RPMI8226 (cell line): Measurements from ENCODE around the gene MAMDC4.
A peak's percentile ranks its signal among the peaks of the same experiment; 100 is the strongest.

Source experiments
- DNase-seq: peaks from one replicate; pipeline ENCODE4 v3.0.0-alpha.2; 2015

MAMDC4 gene

GRCh38 chr9:136849960-136850865 lies 1.9 kb upstream of the MAMDC4 start:
- DNase-seq = no peak

- DNase-seq = no peak
Measured at GRCh38 chr9:136850866-136851775, 1.0 kb upstream of the MAMDC4 start.

DNA sequence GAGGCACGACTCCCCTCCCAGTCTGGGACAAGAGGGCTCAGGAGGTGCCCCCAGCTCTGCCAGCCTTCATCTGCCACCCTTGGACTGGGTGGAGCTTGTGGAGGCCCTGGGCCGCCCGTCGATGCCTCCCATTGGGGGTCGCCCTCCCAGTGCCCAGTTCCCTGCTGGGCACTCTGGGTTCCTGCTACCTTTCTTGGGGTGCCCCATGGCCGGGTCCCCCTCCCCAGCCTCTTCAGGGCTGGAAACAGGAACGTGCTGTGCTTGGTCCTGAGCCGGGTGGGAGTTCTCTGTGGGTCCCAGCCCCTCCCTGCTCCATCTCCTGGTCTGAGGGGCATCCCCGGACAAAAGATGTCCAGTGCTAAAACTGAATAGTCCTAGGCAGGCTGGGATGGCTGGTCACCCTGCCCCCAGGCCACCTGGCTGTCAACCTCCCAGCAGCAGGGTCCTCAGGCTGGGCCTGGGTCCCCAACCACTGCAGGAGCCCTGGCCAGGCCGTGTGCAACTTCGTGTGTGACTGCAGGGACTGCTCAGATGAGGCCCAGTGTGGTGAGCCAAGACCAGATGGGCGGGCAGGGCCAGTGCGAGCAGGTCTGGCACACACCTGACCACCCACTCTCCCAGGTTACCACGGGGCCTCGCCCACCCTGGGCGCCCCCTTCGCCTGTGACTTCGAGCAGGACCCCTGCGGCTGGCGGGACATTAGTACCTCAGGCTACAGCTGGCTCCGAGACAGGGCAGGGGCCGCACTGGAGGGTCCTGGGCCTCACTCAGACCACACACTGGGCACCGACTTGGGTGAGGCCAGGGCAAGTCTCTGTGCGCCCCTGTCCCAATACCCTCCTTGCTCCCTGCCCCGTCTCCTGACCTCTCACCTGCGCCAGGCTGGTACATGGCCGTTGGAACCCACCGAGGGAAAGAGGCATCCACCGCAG lies 784 bp downstream of the MAMDC4 start:
- no peak for DNase-seq

GRCh38 chr9:136853596-136854112 lies 1.5 kb downstream of the MAMDC4 start:
- DNase-seq = peak; percentile 53

- DNase-seq = no peak
Measured at GRCh38 chr9:136854113-136854841, 2.1 kb downstream of the MAMDC4 start.

DNA sequence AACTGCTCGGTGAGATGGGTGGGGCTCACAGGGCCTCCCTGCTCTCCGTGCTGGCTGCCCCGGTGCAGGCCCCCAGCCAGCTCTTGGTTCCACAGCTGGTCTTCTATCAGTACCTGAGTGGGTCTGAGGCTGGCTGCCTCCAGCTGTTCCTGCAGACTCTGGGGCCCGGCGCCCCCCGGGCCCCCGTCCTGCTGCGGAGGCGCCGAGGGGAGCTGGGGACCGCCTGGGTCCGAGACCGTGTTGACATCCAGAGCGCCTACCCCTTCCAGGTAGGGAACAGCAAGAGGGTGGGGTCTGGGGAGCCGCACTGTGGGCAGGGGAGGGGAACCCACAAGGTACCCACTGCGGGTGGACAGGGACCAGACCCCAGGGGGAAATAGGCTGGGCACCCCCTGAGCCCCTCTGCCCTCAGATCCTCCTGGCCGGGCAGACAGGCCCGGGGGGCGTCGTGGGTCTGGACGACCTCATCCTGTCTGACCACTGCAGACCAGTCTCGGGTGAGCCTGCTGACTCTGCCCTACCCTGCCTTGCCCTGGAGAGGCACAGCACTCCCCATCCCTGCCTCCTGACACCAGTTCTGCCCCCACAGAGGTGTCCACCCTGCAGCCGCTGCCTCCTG lies 2.8 kb downstream of the MAMDC4 start:
- no peak for DNase-seq

DNA sequence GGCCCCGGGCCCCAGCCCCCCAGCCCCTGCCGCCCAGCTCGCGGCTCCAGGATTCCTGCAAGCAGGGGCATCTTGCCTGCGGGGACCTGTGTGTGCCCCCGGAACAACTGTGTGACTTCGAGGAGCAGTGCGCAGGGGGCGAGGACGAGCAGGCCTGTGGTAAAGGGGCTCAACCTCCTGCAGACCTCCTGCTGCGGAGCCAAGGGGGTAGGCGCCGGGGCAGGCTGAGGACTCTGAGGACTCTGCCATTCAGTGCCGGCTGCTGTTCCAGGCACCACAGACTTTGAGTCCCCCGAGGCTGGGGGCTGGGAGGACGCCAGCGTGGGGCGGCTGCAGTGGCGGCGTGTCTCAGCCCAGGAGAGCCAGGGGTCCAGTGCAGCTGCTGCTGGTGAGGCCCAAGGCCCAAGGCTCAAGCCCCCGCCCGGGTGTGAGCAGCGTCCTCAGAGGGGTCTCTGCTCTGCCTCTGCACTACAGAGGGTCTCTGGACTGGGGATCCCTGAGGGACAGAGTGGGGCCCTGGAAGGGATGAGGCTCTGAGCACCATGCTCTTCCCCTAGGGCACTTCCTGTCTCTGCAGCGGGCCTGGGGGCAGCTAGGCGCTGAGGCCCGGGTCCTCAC lies 3.4 kb downstream of the MAMDC4 start:
- DNase-seq = no peak

- DNase-seq = no peak
Measured at GRCh38 chr9:136856079-136856476, 3.9 kb downstream of the MAMDC4 start.

DNA sequence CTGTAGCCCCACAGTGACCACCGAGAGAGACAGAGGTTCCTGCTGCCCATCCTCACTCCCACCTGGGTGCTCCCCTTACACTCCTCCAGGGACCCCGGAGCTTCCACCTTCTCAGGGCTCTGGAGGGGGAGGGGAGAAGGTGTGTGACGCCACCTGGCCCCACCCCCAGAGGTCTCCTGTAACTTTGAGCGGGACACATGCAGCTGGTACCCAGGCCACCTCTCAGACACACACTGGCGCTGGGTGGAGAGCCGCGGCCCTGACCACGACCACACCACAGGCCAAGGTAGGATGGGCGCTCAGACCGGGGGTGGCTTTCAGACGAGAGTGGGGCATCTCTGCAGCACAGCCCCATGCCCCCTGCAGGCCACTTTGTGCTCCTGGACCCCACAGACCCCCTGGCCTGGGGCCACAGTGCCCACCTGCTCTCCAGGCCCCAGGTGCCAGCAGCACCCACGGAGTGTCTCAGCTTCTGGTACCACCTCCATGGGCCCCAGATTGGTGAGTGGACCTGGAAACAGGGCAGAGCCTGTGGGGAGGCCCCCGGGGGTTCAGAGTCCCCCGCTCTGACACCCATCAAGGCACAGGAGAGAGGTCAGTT lies 4.5 kb downstream of the MAMDC4 start:
- no peak for DNase-seq

- no peak for DNase-seq
Measured at GRCh38 chr9:136857166-136857565, 5.0 kb downstream of the MAMDC4 start.

GRCh38 chr9:136857581-136858412 lies 5.7 kb downstream of the MAMDC4 start:
- DNase-seq = peak; percentile 45

DNA sequence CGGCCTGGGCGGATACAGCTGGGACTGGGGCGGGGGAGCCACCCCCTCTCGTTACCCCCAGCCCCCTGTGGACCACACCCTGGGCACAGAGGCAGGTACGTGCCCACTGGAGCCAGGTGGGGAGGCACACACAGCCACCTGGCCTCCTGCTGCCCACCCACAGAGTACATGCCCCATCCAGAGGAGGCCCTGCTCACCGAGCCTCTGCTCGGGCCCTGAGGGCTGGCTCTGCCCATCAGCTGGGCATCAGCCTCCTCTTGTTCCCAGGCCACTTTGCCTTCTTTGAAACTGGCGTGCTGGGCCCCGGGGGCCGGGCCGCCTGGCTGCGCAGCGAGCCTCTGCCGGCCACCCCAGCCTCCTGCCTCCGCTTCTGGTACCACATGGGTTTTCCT lies 6.3 kb downstream of the MAMDC4 start:
- DNase-seq = no peak

DNA sequence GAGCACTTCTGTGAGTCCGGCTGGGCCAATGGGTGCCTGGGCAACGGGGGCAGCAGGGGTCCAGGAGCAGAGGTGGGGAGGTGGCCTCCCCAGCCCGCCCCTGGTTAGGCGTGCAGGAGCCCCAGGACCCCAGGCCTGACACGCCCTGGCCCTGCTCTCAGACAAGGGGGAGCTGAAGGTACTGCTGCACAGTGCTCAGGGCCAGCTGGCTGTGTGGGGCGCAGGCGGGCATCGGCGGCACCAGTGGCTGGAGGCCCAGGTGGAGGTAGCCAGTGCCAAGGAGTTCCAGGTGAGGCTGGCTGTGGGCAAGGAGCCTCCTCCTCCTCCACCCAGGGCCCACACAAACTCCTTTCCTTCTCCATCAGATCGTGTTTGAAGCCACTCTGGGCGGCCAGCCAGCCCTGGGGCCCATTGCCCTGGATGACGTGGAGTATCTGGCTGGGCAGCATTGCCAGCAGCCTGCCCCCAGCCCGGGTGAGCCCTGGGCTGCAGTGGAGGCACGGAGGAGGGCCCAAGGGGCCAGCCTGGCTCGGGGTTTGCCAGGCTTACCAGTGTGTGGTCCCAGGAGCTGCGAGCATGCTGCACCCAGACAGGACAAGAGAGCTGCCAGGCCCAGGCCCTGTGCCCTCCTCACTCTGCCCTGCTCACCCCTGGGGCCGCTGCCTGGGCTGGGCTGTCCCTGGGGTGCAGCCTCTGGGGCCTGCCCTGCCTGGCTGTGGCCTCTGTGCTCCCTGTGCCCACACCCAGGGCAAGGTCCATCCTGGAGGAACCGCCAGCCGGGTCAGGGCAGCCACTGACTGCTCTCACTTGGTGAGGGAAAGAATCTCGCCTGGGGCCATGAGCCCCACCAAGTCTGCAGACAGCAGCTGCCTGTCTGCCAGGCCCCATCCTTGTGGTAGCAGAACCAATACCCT lies 7.0 kb downstream of the MAMDC4 start:
- no peak for DNase-seq

- DNase-seq = no peak
Measured at GRCh38 chr9:136860529-136860928, 8.4 kb downstream of the MAMDC4 start.

DNA sequence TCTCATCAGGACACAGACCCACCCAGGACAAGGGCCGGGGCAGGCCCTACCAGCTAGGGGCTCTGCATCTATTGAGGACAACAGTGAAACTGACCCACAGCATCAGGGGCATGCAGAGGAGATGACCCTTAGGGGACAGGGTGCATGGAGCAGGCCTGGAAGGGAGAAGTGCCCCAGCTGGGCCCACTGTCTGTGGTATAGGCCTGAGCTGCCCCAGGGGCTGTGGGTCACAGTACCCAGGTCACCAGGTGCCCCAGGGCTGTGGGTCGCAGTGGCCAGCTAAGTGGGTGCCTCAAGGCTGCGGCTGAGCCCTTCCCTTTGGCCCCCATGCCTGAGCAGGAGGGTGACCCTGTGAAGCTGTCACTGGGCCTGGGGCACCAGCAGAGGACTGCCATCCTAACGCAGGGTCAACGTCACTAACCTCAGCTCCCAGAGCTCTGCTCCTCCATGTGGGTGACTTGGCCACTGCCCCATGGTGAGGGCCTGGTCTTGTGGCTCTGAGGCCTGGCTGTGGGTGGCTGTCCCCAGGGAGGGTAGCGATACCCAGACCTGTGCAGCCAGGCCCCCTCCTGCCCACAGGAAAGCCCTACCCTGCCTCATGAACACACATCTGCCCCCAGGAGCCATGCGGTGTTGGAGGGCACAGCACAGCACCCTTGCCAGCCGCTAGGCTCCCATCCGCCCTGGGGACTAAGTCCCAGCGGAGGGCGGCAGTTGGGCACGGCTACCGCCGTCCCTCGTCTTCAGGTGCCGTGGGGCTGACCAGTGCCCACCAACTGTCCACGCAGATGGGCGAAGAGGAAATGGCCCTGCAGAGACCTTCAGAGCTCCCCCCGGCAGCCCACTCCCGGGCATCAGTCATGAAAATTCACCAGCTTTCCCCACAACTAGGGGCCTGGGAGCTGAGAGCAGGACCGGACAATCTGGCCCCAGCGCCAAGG lies 9.1 kb downstream of the MAMDC4 start:
- DNase-seq = no peak

- DNase-seq = no peak
Measured at GRCh38 chr9:136861874-136862457, 9.8 kb downstream of the MAMDC4 start.
